Small intestine (tissue), 7 donors: ENCODE data around the gene FNIP2. TPM values are rescaled to one million over a fixed set of nuclear protein-coding genes. Genes with fewer than 3 reads are reported as not detected.

ENCODE experiments used
- DNase-seq, 2 donors: peaks; one replicate each; pipeline versions ENCODE4 v3.0.0 to v3.0.0-alpha.2; 2013
- FAIRE-seq: peaks from 2 replicates; lab custom pipeline; 2012; peaks lifted over from hg19 to GRCh38; lab: Jason Lieb, UNC
- H3K27ac ChIP-seq, 3 donors: one replicate each; pipeline ENCODE4 v1.5.1; 2013; ENCODE audit warnings: low read length in 2 of 3, mild to moderate bottlenecking in 2 of 3, control low read depth in 1 of 3, inconsistent platforms in 1 of 3, low read depth in 1 of 3, moderate library complexity in 1 of 3
- H3K27me3 ChIP-seq, 3 donors: one replicate each; pipeline ENCODE4 v1.6.1; 2013; ENCODE audit warnings: low read length in 3 of 3, inconsistent platforms in 1 of 3; ENCODE audit not compliant: control insufficient read depth in 3 of 3, insufficient read depth in 3 of 3
- H3K36me3 ChIP-seq, 3 donors: one replicate each; pipeline ENCODE4 v1.6.1; 2013; ENCODE audit warnings: low read length in 3 of 3, inconsistent platforms in 1 of 3, low read depth in 1 of 3, mild to moderate bottlenecking in 1 of 3, moderate library complexity in 1 of 3; ENCODE audit not compliant: control insufficient read depth in 3 of 3, insufficient read depth in 2 of 3
- H3K4me1 ChIP-seq, 3 donors: one replicate each; pipeline ENCODE4 v1.6.1; 2013; ENCODE audit warnings: low read length in 2 of 3, inconsistent platforms in 1 of 3, low read depth in 1 of 3, mild to moderate bottlenecking in 1 of 3, moderate library complexity in 1 of 3; ENCODE audit not compliant: control insufficient read depth in 3 of 3, insufficient read depth in 2 of 3
- H3K4me3 ChIP-seq, 3 donors: one replicate each; pipeline ENCODE4 v1.5.1; 2013; ENCODE audit warnings: low read length in 3 of 3, control low read depth in 1 of 3, inconsistent platforms in 1 of 3, low read depth in 1 of 3, mild to moderate bottlenecking in 1 of 3, moderate library complexity in 1 of 3
- H3K9me3 ChIP-seq, 2 donors: one replicate each; pipeline ENCODE4 v1.6.1; 2013; ENCODE audit warnings: low read depth in 1 of 2, low read length in 1 of 2; ENCODE audit not compliant: control insufficient read depth in 2 of 2, insufficient read depth in 1 of 2
- WGBS, 3 donors: extraction: QIAGEN DNeasy Blood & Tissue Kit; methylation state at CpG; one replicate each; pipeline ENCODE4 v1.1.7; 2013; 5-methylcytosine and 5-hydroxymethylcytosine counted together
- polyA plus RNA-seq, 4 donors: library from polyadenylated mRNA; stranded (reverse) in 3 of 4; unstranded in 1 of 4; fragments of 200-250 nt in 3 of 4; fragments of 120-200 nt in 1 of 4; gene quantifications; one replicate each; pipeline versions ENCODE4 v1.2.1 to v1.2.3, GENCODE V29; 2013
- donor health status: healthy with polysubstance abuse.
- donor health status: control.
- donor health status: control.
- donor health status: Bipolar disorder and iron deficiency.
- donor health status: healthy.

Gene FNIP2
- polyA plus RNA-seq, 4 donors: 3.5 to 25.2 (median 6.7) TPM

GRCh38 chr4:158849681-158850080 lies 80.9 kb downstream of the FNIP2 start:
- H3K27ac ChIP-seq: no peak overlapping the region
- no peak for FAIRE-seq
- H3K4me3 ChIP-seq: no peak overlapping the region
- no peak for DNase-seq
- WGBS, 3 donors: 81 to 86% (median 83%) methylated on average over 2 of the region's 2 CpGs
- peaks cover 0 to 28% (median 0%) of the 10 kb centered on the region in 3 donors for H3K36me3 ChIP-seq
- no peaks in the 10 kb centered on the region for H3K27me3 ChIP-seq
- H3K4me1 ChIP-seq: peaks cover 0 to 3% (median 0%) of the 10 kb centered on the region in 3 donors
- no peaks in the 10 kb centered on the region for H3K9me3 ChIP-seq

GRCh38 chr4:158850371-158850770 lies 81.5 kb downstream of the FNIP2 start:
- no peak for DNase-seq
- H3K36me3 ChIP-seq: peaks cover 0 to 26% (median 0%) of the 10 kb centered on the region in 3 donors

GRCh38 chr4:158850800-158851644 lies 82.2 kb downstream of the FNIP2 start:
- FAIRE-seq: peak; percentile 93
- no peaks in the 10 kb centered on the region for H3K27me3 ChIP-seq
- H3K27ac ChIP-seq: no peak overlapping the region
- H3K9me3 ChIP-seq: no peaks in the 10 kb centered on the region
- H3K4me1 ChIP-seq: no peaks in the 10 kb centered on the region
- H3K36me3 ChIP-seq: peaks cover 0 to 26% (median 0%) of the 10 kb centered on the region in 3 donors
- DNase-seq: peak; percentile 24 to 59
- no peak overlapping the region for H3K4me3 ChIP-seq
- WGBS, 3 donors: 67 to 72% (median 68%) methylated on average over 7 of the region's 7 CpGs

More at GRCh38 chr4:158850371-158850770, 81.5 kb downstream of the FNIP2 start:
- Histone ChIP-seq H3K27ac (no peak overlapping the region), H3K27me3 (no peaks in the 10 kb centered on the region), H3K4me1 (peaks cover 0 to 1% (median 0%) of the 10 kb centered on the region in 3 donors), H3K4me3 (no peak overlapping the region), H3K9me3 (no peaks in the 10 kb centered on the region)
- no peak for FAIRE-seq

GRCh38 chr4:158854236-158854635 lies 85.4 kb downstream of the FNIP2 start:
- 93 to 97% (median 96%) methylated on average over 6 of the region's 6 CpGs for WGBS, 3 donors

GRCh38 chr4:158856852-158857251 lies 88.0 kb downstream of the FNIP2 start:
- H3K36me3 ChIP-seq: peaks cover 0 to 18% (median 2%) of the 10 kb centered on the region in 3 donors
- no peaks in the 10 kb centered on the region for H3K4me1 ChIP-seq
- no peak overlapping the region for H3K4me3 ChIP-seq
- no peaks in the 10 kb centered on the region for H3K27me3 ChIP-seq
- DNase-seq (peak; percentile 40 to 41), FAIRE-seq (peak; percentile 75)
- WGBS, 3 donors: 60 to 73% (median 66%) methylated on average over 2 of the region's 2 CpGs
- H3K27ac ChIP-seq: no peak overlapping the region
- no peaks in the 10 kb centered on the region for H3K9me3 ChIP-seq

More at GRCh38 chr4:158854236-158854635, 85.4 kb downstream of the FNIP2 start:
- H3K27me3 ChIP-seq: no peaks in the 10 kb centered on the region
- peaks cover 0 to 12% (median 0%) of the 10 kb centered on the region in 3 donors for H3K36me3 ChIP-seq
- no peak overlapping the region for H3K27ac ChIP-seq
- no peak overlapping the region for H3K4me3 ChIP-seq
- no peaks in the 10 kb centered on the region for H3K9me3 ChIP-seq
- H3K4me1 ChIP-seq: no peaks in the 10 kb centered on the region
- DNase-seq (no peak), FAIRE-seq (no peak)

GRCh38 chr4:158857951-158858350 lies 89.1 kb downstream of the FNIP2 start:
- peaks cover 2 to 19% (median 2%) of the 10 kb centered on the region in 3 donors for H3K36me3 ChIP-seq

GRCh38 chr4:158858410-158859199 lies 89.8 kb downstream of the FNIP2 start:
- H3K4me1 ChIP-seq: no peaks in the 10 kb centered on the region
- no peaks in the 10 kb centered on the region for H3K9me3 ChIP-seq
- FAIRE-seq (no peak), DNase-seq (no peak)
- H3K27ac ChIP-seq: no peak overlapping the region
- H3K36me3 ChIP-seq: peaks cover 2 to 25% (median 5%) of the 10 kb centered on the region in 3 donors
- WGBS, 3 donors: 78 to 89% (median 85%) methylated on average over 6 of the region's 6 CpGs
- no peaks in the 10 kb centered on the region for H3K27me3 ChIP-seq
- H3K4me3 ChIP-seq: no peak overlapping the region

More at GRCh38 chr4:158857951-158858350, 89.1 kb downstream of the FNIP2 start:
- no peaks in the 10 kb centered on the region for H3K4me1 ChIP-seq
- FAIRE-seq (no peak), DNase-seq (no peak)
- 92 to 97% (median 95%) methylated on average over 1 of the region's 1 CpG for WGBS, 3 donors
- H3K4me3 ChIP-seq: no peak overlapping the region
- no peak overlapping the region for H3K27ac ChIP-seq
- no peaks in the 10 kb centered on the region for H3K9me3 ChIP-seq
- no peaks in the 10 kb centered on the region for H3K27me3 ChIP-seq

- WGBS, 3 donors: 96 to 97% (median 97%) methylated on average over 4 of the region's 4 CpGs
- peaks cover 2 to 24% (median 5%) of the 10 kb centered on the region in 3 donors for H3K36me3 ChIP-seq
Observed at GRCh38 chr4:158859661-158860060, 90.8 kb downstream of the FNIP2 start.

More at GRCh38 chr4:158859661-158860060, 90.8 kb downstream of the FNIP2 start:
- Histone ChIP-seq H3K27ac (no peak overlapping the region), H3K9me3 (no peaks in the 10 kb centered on the region), H3K4me1 (no peaks in the 10 kb centered on the region), H3K4me3 (no peak overlapping the region), H3K27me3 (no peaks in the 10 kb centered on the region)
- DNase-seq (no peak), FAIRE-seq (no peak)
